Measurements from ENCODE around the gene RNLS.

DNA sequence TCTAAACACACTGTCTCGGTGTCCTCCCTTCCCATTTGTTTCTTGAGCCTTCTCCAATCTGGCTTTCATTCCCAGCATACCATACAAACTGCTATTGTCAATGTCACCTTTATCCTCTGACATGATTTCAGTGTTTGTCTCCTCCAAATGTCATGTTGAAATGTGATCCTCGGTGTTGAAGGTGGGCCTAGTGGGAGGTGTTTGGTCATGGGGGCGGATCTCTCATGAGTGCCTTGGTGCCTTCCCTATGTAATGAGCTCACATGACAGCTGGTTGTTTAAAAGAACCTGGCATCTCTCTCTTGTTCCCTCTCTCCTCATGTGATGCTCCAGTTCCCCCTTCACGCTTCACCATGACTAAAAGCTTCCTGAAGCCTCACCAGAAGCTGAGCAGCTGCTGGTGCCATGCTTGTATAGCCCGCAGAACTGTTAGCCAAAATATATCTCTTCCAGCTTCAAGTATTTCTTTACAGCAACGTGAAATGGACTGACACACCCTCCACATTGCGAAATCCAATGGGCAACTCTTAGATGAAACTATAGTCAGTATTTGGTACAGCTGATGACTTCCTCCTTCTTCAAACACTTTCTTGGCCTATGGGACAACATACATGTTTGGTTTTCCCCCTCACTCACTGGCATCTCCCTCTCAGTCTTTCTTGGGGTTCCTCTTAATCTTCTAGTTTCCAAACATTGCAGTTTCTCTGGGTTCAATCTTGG, 27.8 kb downstream of the RNLS start:
- TF ChIP-seq POLR2A (IDR thresholded peaks at IDR 0.05; ENCODE audit: low read depth, low read length) (no peak), POLR2AphosphoS5 (IDR thresholded peaks at IDR 0.05; ENCODE audit: low read depth, low read length) (no peak)
